Activated T-helper 1 cell treated with Interleukin-2 at 50 U/mL for 16 hours (primary cell): ENCODE data around the gene RFC2.
"Not testable (repeated sequence)": the region's sequence is repeated elsewhere in the genome, so short reads cannot be mapped to it uniquely, and the experiment has no call there.

Experiments
- DNase-seq: peaks from one replicate; pipeline ENCODE4 v3.0.0-alpha.2; 2020; ENCODE audit warnings: low read depth

RFC2 gene

GRCh38 chr7:74248156-74248555 lies 6.0 kb downstream of the RFC2 start:
- no peak for DNase-seq

- no peak for DNase-seq
Observed at GRCh38 chr7:74246497-74246896, 7.7 kb downstream of the RFC2 start.

GRCh38 chr7:74242122-74242443 lies 12.1 kb downstream of the RFC2 start:
- DNase-seq: no peak

GRCh38 chr7:74240482-74240881 lies 13.7 kb downstream of the RFC2 start:
- no peak for DNase-seq

- no peak for DNase-seq
Observed at GRCh38 chr7:74236284-74236683, 17.9 kb downstream of the RFC2 start.

GRCh38 chr7:74235518-74236268 lies 18.5 kb downstream of the RFC2 start:
- DNase-seq: no peak

GRCh38 chr7:74233655-74234285 lies 20.4 kb downstream of the RFC2 start:
- no peak for DNase-seq

GRCh38 chr7:74231232-74231590 lies 23.0 kb downstream of the RFC2 start:
- DNase-seq: no peak

- no peak for DNase-seq
Observed at GRCh38 chr7:74230446-74231231, 23.6 kb downstream of the RFC2 start.

- no peak for DNase-seq
Observed at GRCh38 chr7:74228951-74229900, 25.0 kb downstream of the RFC2 start.

- DNase-seq: no peak
Observed at GRCh38 chr7:74226633-74227032, 27.6 kb downstream of the RFC2 start.

- DNase-seq: no peak
Observed at GRCh38 chr7:74225400-74225799, 28.8 kb downstream of the RFC2 start.

GRCh38 chr7:74224907-74225306 lies 29.3 kb downstream of the RFC2 start:
- DNase-seq: not testable (repeated sequence)

GRCh38 chr7:74224511-74224832 lies 29.7 kb downstream of the RFC2 start:
- DNase-seq: no peak

GRCh38 chr7:74223711-74224510 lies 30.3 kb downstream of the RFC2 start:
- no peak for DNase-seq

- no peak for DNase-seq
Observed at GRCh38 chr7:74222851-74223710, 31.1 kb downstream of the RFC2 start.

GRCh38 chr7:74221713-74222112 lies 32.5 kb downstream of the RFC2 start:
- no peak for DNase-seq

GRCh38 chr7:74220229-74220628 lies 34.0 kb downstream of the RFC2 start:
- no peak for DNase-seq

- DNase-seq: no peak
Observed at GRCh38 chr7:74219416-74219815, 34.8 kb downstream of the RFC2 start.

- no peak for DNase-seq
Observed at GRCh38 chr7:74218343-74218698, 35.9 kb downstream of the RFC2 start.
